Chondrocyte (in vitro differentiated cells): ENCODE measurements around the gene NPAS4. TPM values are rescaled to one million over a fixed set of nuclear protein-coding genes. Genes with fewer than 3 reads are reported as not detected.
"Not testable (repeated sequence)": the region's sequence is repeated elsewhere in the genome, so short reads cannot be mapped to it uniquely, and the experiment has no call there.

Source experiments
- DNase-seq: peaks from one replicate; pipeline ENCODE4 v3.0.0; 2021; ENCODE audit warnings: mixed read lengths, low spot score
- H3K27ac Mint-ChIP-seq: one replicate; pipeline ENCODE4 v1.8.0; 2021; ENCODE audit warnings: mild to moderate bottlenecking, moderate library complexity, mixed read lengths; ENCODE audit not compliant: unreplicated experiment
- H3K27me3 Mint-ChIP-seq: 2 replicates; pipeline ENCODE4 v1.8.0; 2021; ENCODE audit warnings: low read depth, mixed read lengths
- H3K36me3 Mint-ChIP-seq: 2 replicates; pipeline ENCODE4 v1.8.0; 2021; ENCODE audit warnings: low read depth, mixed read lengths
- H3K4me1 Mint-ChIP-seq: 2 replicates; pipeline ENCODE4 v1.8.0; 2021; ENCODE audit warnings: low read depth, mild to moderate bottlenecking, mixed read lengths
- H3K4me3 Mint-ChIP-seq: one replicate; pipeline ENCODE4 v1.8.0; 2021; ENCODE audit warnings: mild to moderate bottlenecking, moderate library complexity, mixed read lengths; ENCODE audit not compliant: unreplicated experiment
- H3K9me3 Mint-ChIP-seq: 2 replicates; pipeline ENCODE4 v1.8.0; 2021; ENCODE audit warnings: low read depth, mixed read lengths
- total RNA-seq: library from RNA; stranded (reverse); gene quantifications from 3 replicates; pipeline ENCODE4 v1.2.1, GENCODE V29; 2021
- TF ChIP-seq, protein P1 (sequence below): fragments of 200-600 bp; sonication (generic); IDR thresholded peaks from 2 replicates; pipeline ENCODE4 v1.5.0; 2021; ENCODE audit warnings: antibody characterized with exemption, mild to moderate bottlenecking, moderate library complexity

The NPAS4 gene
- total RNA-seq, 1 donor from 2014 or later: 0.60 TPM

DNA sequence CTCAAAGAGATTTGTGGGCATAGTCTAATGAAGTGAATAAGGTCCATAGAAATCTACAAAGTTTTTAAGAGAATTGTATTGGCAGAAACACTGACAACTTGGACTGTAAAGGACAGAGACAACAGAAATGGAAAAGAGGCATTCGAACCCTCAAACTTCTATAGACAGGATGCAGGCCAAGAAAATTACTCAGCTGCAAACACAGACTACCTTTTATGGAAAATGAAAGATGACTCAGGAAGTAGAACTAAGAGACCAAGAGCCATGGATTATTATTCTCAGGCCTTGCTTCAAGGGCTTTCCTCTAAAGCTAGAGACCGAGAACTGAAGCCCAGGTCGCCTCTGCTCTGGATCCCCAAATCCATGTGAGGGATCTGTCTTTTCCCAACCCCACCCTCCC, 42.1 kb downstream of the NPAS4 start:
- no peak overlapping the region for H3K4me3 Mint-ChIP-seq
- H3K27ac Mint-ChIP-seq: no peak overlapping the region
- H3K36me3 Mint-ChIP-seq: peaks cover 2% of the 10 kb centered on the region
- H3K4me1 Mint-ChIP-seq: peaks cover 11% of the 10 kb centered on the region
- DNase-seq: no peak
- H3K27me3 Mint-ChIP-seq: no peaks in the 10 kb centered on the region
- TF ChIP-seq, protein P1, sequence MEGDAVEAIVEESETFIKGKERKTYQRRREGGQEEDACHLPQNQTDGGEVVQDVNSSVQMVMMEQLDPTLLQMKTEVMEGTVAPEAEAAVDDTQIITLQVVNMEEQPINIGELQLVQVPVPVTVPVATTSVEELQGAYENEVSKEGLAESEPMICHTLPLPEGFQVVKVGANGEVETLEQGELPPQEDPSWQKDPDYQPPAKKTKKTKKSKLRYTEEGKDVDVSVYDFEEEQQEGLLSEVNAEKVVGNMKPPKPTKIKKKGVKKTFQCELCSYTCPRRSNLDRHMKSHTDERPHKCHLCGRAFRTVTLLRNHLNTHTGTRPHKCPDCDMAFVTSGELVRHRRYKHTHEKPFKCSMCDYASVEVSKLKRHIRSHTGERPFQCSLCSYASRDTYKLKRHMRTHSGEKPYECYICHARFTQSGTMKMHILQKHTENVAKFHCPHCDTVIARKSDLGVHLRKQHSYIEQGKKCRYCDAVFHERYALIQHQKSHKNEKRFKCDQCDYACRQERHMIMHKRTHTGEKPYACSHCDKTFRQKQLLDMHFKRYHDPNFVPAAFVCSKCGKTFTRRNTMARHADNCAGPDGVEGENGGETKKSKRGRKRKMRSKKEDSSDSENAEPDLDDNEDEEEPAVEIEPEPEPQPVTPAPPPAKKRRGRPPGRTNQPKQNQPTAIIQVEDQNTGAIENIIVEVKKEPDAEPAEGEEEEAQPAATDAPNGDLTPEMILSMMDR: no peak
- no peaks in the 10 kb centered on the region for H3K9me3 Mint-ChIP-seq

DNA sequence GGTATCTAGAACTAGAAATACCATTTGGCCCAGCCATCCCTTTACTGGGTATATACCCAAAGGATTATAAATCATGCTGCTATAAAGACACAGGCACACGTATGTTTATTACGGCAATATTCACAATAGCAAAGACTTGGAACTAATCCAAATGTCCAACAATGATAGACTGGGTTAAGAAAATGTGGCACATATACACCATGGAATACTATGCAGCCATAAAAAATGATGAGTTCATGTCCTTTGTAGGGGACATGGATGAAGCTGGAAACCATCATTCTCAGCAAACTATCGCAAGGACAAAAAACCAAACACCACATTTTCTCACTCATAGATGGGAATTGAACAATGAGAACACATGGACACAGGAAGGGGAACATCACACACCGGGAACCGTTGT, 43.3 kb downstream of the NPAS4 start:
- H3K9me3 Mint-ChIP-seq, H3K4me3 Mint-ChIP-seq, H3K27ac Mint-ChIP-seq, H3K36me3 Mint-ChIP-seq, DNase-seq, H3K27me3 Mint-ChIP-seq: not testable (repeated sequence)
- peaks cover 11% of the 10 kb centered on the region for H3K4me1 Mint-ChIP-seq

DNA sequence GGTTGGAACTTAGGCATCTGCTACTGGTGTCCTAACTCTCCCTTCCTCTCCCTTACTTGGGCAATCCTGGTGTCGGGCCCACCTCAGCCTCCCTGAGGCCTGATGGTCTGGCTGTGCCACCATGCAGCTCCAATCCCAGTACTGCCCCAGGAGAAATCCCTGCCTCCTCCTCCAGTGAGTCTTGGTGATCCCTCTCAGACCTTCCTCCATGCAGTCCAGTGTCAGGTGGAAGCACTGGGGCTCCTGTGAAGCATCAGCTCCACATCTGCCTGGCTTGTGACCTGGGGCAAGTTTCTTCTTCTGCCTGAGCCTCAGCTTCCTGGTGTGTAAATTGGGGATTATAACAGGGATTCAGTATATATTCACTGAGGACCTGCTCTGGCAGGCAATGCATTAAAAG, 44.1 kb downstream of the NPAS4 start:
- no peak for DNase-seq
- H3K36me3 Mint-ChIP-seq: peaks cover 2% of the 10 kb centered on the region
- H3K4me1 Mint-ChIP-seq: peaks cover 11% of the 10 kb centered on the region
- TF ChIP-seq, protein P1: no peak
- H3K9me3 Mint-ChIP-seq: no peaks in the 10 kb centered on the region
- no peak overlapping the region for H3K4me3 Mint-ChIP-seq
- H3K27me3 Mint-ChIP-seq: no peaks in the 10 kb centered on the region
- H3K27ac Mint-ChIP-seq: no peak overlapping the region

DNA sequence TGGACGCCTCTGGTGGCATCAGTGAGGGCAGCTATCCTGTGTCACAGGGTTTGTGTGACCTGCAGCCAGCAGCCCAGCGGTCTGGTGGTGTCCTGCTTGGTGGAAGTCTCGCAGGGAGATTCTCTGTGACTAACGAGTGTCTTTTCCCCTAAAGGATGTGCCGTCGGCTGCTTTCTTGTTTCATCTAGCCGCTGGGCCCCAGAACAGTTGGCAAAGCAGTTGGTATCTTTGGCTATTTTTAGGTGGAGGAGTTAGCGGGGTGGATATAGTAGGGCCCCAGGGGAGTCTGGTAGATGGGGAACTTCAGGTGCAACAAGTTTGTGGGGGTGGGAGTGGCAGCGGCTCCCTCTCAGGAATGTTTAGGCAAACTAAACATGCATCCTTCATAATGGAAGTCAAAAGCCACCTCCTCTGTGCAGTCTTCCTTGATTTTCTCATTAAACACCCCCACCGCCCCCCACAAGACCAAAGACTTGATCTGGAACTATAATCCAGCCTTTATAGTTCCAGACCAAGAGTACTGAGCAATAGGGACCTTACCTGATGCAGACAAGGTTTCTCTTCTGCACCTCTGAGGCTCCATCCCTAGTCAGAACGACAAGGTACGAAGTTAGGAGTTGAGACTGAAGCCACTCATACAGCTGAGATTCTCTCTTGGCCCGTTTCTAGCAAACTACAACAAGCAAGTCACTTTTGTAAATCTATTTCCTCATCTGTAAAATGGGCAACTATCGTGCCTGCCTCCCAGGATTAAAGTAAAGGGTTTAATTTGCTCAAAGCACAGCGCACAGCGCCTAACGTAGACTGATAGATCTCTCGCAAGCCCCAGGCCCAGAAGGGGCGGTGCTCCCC, 44.8 kb downstream of the NPAS4 start:
- no peak overlapping the region for H3K27ac Mint-ChIP-seq
- H3K9me3 Mint-ChIP-seq: no peaks in the 10 kb centered on the region
- no peaks in the 10 kb centered on the region for H3K27me3 Mint-ChIP-seq
- H3K4me3 Mint-ChIP-seq: peak overlapping the region; percentile 81
- H3K36me3 Mint-ChIP-seq: peaks cover 4% of the 10 kb centered on the region
- no peak for DNase-seq
- TF ChIP-seq, protein P1: no peak
- H3K4me1 Mint-ChIP-seq: peaks cover 14% of the 10 kb centered on the region

DNA sequence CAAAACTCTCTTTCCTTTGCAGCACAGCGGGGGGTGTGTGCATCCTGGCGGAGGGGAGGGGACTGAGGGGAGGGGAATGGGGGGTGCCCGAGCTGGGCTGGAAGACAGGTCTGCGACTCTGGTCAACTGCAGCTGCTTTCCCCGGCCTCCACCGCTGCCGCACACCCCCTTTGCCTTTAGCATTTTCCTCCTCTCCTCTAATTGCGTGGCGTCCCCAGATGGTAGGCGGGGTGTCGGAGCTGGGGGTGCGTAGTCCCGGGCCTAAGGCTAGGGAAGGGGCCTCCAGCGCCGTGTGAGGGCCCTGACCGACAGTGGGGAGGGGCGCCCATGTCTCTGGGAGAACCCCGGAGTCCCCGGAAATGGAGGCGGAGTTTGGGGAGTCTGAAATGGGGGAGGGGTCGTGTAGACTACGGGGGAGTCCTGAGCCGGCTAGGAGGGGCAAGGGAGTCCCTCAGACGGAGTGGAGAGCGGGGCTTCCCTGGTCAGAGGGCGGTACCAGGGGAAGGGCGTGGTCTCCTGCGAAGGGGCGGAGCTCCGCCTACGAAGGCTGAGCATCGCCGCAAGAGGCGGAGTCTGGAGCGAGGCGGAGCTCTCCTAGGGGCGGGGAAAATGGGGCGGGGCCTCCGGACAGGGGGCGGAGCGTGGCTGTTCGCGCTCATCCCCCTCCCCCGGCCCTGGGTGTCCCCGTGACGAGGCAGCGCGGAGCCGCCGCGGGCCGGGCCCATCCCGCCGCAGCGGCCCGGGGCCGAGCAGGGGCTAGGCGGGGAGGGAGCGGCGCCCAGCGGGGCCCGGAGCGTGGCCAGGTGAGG, 45.6 kb downstream of the NPAS4 start, which contains the start of gene PELI3:
Gene PELI3 (plus strand): TSS at position 681 of the 809 bp plus-strand sequence. CDS start 1,224 bp downstream, outside the sequence.
- Mint-ChIP-seq H3K4me1 (peaks cover 14% of the 10 kb centered on the region), H3K36me3 (peaks cover 5% of the 10 kb centered on the region), H3K27ac (peak within 1 kb of the TSS; percentile 57), H3K4me3 (peak within 1 kb of the TSS; percentile 81), H3K9me3 (no peaks in the 10 kb centered on the region), H3K27me3 (no peaks in the 10 kb centered on the region)
- TF ChIP-seq, protein P1: no peak
- DNase-seq: no peak
